ENCODE measurements around the gene PFKM.

Gene PFKM

DNA sequence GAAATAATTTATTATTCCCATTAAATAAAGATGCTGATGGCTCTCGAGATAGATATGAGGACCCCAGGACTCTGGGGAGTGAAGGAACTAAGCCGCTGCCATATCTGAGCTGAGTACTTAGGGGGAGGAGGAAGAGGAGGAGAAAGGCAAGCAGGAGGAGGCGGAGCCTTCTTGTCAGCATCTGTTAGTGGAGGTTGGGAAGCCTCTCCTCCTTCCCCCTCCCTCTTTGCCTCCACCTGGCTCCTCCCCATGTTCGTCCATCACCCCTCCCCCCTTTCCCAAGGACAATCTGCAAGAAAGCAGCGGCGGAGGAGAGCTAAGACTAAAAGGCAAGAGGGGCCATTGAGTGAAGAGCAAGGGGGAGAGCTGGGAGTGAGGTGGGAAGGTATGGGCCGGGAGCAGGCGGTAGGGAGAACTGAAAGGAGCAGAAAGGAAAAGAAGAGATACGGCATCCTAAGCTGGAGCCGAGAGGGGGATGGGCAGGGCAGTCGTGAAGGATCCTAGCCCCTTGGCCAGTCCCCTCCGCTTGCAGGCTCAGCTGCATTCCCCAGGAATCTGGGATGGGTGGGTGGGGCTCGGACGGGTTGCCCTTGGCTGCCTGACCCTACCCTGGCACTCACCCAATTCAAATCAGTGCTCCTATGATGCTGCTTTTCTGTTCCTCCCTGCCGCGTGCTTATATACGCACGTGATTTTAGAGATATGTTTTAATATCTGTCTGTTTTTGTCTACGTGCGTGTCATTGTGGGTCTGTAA lies at the start of gene PFKM:
Gene PFKM (plus strand): TSS at position 287 of the 756 bp plus-strand sequence. CDS start 3,411 bp downstream, outside the sequence.
- DNase-seq (ENCODE audit: extremely low read depth in 1 of 2, low read depth in 1 of 2): peak; percentile 11 to 13

DNA sequence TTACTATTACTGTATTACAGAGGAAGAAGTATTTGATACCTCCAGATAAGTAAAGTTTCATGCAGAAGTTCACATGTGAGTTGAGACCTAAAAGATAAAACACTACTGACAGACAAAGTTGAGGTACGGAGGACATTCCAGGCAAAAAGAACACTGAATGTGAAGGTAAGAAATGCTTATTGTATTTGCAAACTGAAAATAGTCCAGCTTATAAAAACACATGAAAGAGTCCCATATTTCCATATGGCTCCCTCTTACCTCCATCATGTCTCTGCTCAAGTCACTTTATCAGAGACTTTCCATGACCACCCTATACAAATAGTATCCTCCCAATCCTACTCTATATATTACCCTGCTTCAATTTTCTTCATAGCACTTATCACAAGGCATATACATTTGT lies 49.1 kb upstream of the PFKM start:
- DNase-seq (ENCODE audit: extremely low read depth in 1 of 2, low read depth in 1 of 2): no peak

DNA sequence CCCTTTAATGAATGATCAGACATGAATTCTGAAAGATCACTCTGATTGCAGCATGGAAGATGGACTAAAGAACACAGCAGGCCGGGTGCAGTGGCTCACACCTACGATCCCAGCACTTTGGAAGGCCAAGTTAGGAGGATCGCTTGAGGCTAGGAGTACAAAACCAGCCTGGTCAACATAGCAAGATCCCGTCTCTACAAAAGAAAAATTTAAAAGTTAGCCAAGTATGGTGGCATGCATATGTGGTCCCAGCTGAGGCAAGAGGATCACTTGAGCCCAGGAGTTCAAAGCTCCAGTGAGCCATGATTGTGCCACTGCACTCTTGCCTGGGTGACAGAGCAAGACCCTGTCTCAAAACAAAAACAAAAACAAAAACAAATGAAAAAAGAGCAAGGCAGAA lies 48.4 kb upstream of the PFKM start:
- DNase-seq (ENCODE audit: extremely low read depth in 1 of 2, low read depth in 1 of 2): no peak

DNA sequence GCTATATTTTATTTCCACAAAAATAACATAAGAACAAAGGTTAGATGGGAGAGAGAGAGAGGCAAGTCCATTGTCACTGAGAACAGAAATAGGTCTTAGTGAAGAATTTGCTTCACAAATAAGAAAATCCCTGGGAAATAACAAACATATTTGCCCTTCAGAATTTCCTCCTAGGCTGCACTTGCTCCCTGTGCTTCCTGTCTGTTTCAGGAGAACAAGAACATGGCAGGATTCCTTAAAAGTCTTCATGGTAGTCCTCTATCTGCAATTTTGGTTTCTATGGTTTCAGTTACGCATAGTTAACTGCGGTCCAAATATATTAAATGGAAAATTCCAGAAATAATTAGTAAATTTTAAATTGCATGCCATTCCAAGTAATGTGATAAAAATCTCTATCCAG lies 47.4 kb upstream of the PFKM start:
- no peak for DNase-seq (ENCODE audit: extremely low read depth in 1 of 2, low read depth in 1 of 2)

DNA sequence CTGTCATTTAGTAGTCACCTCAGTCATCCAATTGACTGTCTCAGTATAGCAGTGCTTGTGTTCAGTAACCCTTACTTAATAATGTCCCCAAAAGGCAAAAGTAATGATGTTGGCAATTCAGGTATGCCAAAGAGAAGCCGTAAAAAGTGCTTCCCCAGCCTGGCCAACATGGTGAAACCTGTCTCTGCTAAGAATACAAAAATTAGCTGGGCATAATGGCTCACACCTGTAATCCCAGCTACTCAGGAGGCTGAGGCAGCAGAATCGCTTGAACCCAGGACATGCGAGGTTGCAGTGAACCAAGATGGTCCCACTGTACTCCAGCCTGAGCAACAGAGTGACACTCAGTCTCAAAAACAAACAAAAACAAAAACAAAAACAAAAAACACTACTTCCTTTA lies 46.9 kb upstream of the PFKM start:
- DNase-seq (ENCODE audit: extremely low read depth in 1 of 2, low read depth in 1 of 2): no peak

DNA sequence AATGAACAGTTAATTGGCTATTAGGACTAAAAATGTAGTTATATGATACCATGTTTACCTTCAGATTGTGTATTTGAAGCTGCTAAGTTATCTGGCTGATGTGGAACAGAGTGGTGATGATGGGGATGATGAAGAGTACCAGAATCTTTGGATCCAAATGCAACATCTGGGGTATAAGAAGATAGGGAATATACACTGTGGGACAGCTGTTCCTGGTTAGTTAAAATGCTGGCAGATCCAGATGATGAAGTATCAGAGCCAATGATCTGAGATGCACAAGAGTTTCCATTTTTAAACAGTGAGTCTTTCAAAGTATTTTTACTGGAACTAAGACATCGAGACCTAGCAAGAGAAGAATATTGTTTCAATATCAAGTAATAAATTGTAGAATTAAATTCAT lies 44.9 kb upstream of the PFKM start:
- DNase-seq (ENCODE audit: extremely low read depth in 1 of 2, low read depth in 1 of 2): no peak

DNA sequence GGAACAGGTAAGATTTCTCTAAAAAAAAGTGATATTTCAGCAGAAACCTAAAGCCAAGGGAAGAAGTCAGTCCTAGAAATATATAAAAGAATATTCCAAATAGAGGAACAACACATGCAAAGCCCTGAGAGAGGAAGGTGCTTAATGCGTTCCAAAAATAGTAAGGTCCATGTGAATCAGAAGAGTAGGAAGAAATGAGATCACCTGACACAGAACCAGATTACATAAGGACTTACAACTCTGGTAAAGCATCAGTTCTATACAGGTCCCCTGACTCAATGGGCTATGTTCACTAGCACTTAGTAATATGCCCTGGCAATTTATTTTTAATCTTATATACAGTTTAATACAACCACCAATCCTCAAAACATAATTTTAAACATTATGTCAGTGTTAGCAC lies 43.3 kb upstream of the PFKM start:
- DNase-seq (ENCODE audit: extremely low read depth in 1 of 2, low read depth in 1 of 2): no peak

DNA sequence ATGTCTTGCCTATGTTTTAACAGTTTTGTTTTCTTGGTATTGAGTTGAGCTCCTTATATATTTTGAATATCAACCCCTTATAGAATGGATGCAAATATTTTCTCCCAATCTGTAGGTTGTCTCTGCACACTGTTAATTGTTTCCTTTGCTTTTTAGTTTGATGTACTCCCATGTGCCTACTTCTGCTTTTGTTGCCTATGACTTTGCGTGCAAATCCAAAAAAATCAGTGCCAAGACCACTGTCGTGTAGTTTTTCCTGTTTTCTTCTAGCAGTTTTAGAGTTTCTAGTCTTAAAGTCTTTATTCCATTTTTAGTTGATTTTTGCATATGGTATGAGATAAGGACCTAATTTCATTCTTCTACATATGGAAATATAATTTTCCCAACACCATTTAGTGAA lies 42.1 kb upstream of the PFKM start:
- DNase-seq (ENCODE audit: extremely low read depth in 1 of 2, low read depth in 1 of 2): no peak

DNA sequence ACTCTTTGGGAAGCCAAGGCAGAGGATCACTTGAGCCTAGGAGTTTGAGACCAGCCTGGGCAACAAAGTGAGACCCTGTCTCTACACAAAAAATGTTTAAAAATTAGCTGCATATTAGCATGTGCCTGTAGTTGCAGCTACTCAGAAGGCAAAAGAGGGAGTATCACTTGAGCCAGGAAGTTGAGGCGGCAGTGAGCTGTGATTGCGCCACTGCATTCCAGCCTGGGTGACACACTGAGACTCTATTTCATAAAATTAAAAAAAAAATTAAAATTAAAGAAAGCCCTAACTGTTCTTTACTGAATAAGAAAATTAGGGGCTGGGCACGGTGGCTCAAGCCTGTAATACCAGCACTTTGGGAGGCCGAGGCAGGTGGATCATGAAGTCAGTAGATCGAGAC lies 40.3 kb upstream of the PFKM start:
- DNase-seq (ENCODE audit: extremely low read depth in 1 of 2, low read depth in 1 of 2): no peak

DNA sequence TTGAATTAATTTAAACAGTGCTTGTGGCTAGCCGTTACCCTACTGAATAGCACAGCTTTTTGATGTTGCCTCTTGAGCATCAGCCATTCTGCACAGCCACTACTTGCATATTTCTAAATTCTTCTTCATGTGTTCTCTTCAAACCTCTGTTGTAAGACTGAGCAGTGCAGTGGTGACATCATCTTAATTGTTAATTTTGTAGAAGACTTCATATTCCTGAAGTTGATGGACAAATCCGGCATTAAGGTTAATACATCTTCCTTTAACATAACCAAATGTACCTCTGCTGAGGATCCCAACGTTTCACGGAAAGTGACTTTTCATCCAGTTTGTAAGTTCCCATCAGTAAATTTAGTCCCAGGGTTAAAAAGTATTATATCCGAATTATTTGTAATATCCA lies 38.9 kb upstream of the PFKM start:
- DNase-seq (ENCODE audit: extremely low read depth in 1 of 2, low read depth in 1 of 2): no peak

DNA sequence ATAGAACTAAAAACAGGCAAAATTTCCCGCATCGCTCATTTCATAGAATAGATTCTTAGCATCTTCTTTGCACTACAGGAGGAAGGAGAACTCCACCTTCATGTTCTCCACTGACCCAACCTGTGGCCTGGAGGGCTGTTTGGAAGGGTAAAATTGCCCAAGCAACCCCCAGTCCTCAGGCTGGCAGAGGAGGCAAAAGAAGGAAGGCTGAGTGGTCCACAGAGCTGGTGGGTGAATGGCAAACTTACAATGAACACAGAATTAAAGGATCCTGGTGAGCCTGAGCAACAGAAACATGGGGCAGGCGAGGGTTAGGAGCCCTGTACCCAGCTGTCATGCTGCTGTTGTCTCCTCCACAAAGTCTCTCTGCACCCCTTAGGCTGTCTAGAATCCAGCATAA lies 38.3 kb upstream of the PFKM start:
- DNase-seq (ENCODE audit: extremely low read depth in 1 of 2, low read depth in 1 of 2): no peak

DNA sequence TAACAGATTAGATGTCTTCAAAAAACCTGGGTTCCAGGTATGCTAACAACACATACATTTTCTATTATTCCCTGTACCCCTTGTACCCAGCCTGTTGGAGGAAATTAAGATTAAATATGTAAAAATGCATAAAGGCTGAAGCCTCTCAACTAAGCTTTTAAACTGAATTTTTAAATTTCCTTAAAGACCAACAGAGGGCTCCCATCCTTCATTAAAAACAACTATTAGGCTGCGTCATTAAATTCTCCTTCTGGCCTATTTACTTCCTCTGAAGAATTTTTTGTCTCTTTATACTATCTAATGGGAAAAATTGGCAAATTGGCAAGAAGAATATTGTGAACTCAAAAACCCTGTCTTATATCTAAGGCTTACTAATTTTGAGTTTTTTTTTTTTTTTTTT lies 35.1 kb upstream of the PFKM start:
- DNase-seq (ENCODE audit: extremely low read depth in 1 of 2, low read depth in 1 of 2): no peak

DNA sequence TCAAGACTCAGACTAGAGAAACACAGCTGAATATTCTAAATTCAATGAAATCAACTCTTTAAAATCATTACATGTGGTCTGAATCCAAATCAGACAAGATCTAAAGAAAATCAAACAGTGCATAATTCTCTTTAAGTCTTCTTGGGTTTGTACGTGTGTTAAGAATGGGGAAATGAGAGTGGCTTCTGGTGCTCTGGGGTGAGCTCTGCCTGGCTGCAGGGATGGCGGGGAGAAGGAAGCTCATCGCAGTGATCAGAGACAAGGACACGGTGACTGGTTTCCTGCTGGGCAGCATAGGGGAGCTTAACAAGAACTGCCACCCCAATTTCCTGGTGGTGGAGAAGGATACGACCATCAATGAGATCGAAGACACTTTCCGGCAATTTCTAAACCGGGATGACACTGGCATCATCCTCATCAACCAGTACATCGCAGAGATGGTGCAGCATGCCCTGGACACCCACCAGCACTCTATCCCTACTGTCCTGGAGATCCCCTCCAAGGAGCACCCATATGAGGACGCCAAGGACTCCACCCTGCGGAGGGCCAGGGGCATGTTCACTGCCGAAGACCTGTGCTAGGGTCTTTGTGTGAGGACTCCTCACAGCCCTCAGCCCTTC lies 34.2 kb upstream of the PFKM start:
- no peak for DNase-seq (ENCODE audit: extremely low read depth in 1 of 2, low read depth in 1 of 2)

DNA sequence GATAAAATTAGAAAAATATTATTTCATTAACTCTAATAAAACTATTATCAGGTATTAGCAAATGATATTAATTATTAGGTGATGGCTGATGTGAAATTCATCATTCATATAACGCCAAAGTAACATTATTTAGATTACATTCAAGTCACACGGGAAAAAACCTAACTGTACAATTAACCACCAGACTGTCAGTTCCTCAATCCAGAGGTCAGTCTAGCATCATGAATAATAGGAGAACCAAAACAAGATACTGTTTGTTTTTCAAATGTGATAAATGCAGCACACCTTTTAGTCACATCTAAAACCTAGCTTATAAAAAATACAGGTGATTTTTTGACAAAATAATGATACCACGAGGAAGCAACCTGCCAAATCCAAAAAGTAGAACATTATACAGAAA lies 32.8 kb upstream of the PFKM start:
- DNase-seq (ENCODE audit: extremely low read depth in 1 of 2, low read depth in 1 of 2): no peak

DNA sequence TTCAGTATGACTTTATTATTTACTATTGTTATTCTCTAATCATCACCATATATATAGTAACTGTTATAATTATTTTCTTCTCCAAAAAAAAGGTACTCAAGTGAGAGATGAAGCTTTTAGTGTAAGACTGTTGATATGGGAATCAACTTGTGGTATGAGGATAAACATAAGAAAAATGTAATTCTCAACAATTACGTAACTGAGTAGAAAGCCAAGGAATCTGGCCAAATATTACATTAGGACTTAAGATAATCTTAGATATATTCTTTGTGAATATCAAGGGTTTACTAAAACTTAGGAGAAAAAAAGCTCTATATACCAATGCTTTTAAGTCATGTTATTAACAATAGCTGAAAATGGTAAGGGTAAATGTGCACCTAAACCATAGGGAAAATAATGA lies 26.6 kb upstream of the PFKM start:
- DNase-seq (ENCODE audit: extremely low read depth in 1 of 2, low read depth in 1 of 2): no peak

DNA sequence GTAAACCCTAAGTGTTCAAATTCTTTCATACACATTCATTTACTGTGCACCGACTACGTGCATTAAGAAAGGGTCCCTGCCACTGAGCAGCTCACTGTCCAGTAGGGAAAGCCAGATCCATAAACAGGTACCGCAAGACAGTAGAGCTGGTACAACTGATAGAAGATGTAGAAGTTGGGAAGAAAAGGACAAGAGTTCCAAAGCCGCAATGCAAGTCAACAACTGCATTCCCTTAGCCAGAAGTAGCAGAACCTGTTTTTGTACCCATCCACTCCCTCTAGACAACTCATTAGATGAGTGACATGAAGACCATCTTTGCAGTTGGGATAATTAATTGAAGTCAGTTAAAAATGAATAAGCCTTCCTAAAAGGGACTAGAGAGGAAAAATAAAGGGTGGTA lies 14.6 kb upstream of the PFKM start:
- no peak for DNase-seq (ENCODE audit: extremely low read depth in 1 of 2, low read depth in 1 of 2)

DNA sequence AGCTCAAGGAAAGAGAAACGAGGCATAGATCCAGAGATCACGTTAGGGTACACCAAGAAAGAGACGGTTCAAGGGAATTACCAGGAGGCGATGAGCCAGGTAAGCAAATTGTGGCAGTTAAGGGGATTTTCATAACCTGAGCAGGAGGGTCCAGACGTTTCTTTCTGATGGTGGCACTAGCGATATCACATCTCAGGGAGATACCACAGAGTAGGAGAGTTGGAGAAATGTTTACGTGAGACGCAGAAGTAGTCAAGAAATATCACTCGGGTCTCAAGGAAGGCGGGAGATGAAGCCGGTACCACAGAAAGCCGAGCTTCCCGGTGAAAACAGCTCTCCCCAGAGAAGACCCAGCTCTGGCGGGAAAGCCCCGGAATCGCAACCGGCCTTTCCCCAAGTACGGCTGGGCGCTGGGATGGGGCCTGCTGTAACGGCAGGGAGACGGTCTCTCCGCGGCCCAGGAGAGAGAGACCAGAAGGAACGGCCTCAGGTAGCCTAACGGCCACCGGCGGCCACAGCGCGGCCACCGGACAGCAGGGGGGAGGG lies 13.8 kb upstream of the PFKM start:
- DNase-seq (ENCODE audit: extremely low read depth in 1 of 2, low read depth in 1 of 2): peak in 1 of 2 donors; percentile 36

DNA sequence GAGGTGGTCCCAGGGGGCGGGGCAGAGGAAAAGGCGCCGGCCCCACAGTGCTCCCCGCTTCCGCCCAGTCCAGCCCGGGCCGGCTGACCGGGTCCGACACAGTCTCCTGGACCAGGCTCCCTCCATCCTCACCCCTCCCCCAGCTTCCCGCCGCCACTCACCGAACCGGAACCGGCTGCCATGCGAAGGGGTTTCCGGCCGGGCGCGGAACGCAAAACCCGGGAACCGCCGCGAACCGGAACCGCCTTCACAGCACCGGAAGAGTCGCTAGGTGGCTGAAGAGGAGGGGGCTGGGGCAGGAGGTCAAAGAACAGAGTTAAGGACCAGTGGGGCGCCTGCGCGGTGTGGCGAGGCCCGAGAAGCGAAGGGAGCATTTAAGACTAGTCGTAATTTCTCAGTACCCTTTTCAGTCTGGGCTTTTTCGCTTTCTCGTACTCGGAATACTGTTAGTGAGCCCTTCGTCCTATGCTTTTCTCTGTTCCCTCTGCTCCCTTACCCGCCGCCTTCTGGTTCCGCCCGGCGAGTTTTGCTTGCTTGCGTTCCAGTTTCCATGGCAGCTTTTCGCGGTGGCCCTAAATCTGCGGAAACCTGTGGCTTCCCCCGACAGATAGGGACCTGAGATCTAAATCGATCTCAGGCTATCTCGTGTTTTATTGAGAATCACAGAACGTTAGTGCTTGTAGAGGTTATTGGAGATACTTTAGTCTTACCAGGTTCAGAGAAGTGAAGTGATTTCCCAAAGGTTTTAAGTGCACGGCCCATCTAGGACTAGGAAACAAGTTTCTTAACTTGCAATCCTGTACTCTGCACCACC lies 13.1 kb upstream of the PFKM start, which contains the start of gene SENP1:
Gene SENP1 (minus strand): TSS at position 213 of the 814 bp plus-strand sequence. CDS start 4,607 bp downstream, outside the sequence.
- peak; percentile 77 to 81 for DNase-seq (ENCODE audit: extremely low read depth in 1 of 2, low read depth in 1 of 2)

DNA sequence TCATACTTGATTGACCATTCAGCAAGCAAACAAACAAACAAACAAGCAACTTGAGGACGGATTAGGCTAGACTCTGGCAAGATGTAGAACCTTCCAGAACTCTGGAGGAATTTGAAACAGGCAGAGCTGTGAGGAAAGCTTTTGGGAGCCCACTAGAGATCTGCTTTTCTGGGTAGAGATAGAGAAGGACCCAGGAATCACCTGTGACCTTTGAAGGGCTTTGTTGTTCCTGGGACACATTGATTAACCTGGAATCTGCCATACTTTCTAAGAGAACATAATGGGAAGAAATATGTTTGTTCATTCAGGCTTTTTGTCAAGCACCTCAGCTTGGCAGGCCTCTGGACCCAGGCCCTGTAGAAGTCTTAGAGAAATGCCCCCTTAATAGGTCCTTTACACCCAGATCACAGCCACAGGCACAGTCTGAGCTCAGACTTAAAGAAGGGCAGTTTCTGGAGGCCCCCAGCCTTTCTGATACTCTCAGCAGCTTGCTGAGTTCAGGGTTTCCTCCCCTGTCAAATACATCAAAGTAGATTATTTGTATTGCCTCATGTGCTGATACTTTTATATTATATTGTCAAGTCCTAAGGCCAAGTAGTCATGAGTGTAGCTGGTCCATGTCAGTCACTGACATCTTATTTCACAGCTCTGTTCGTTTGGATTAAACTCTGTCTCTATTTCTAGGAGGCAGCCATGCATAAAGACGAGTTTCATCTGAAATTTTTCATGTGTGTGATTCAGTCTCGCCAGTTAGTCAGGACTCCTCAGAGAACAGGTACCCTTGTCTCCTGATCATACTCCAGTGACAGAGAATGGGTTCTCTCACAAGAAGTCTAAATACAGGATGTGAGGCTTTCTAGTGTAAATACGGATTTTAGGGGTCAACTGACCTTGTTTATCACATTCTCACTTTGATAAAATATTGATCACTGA lies 12.2 kb upstream of the PFKM start:
- DNase-seq (ENCODE audit: extremely low read depth in 1 of 2, low read depth in 1 of 2): no peak

DNA sequence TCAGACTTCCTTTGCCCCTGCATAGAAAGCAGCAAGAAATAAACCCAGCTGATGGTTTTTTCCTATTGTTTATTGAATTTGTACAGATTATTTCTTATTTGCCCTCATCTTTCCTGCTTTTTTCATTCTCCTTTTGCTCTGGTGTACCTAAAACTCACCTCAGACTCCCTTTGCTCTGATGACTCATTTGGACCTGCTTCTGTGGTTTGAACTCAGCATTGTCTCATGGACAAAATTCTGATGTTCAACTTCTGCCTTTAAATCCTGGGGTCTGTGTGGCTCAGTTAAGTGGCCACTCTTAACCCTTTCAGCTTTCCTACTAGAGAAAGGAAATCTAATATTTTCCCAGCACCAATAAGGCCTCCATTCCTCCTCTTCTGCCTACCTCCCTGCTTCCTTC lies 9.7 kb upstream of the PFKM start:
- DNase-seq (ENCODE audit: extremely low read depth in 1 of 2, low read depth in 1 of 2): no peak

Measured in activated CD8-positive, alpha-beta memory T cell treated with anti-CD3 and anti-CD28 coated beads for 1 hour (primary cell).